NCI-H526 treated with DMSO at 0.1 percent for 48 hours (cell line): ENCODE results near the gene SPDYE11.
"Not testable (repeated sequence)": the region's sequence is repeated elsewhere in the genome, so short reads cannot be mapped to it uniquely, and the experiment has no call there.

ENCODE experiments used
- DNase-seq: peaks from one replicate; lab custom pipeline; 2025; lab: John Stamatoyannopoulos, UW

Gene SPDYE11

GRCh38 chr7:73057811-73058210 is at the start of gene SPDYE11:
Gene SPDYE11 (minus strand): TSS chr7:73057911. CDS start chr7:73056111, 1,800 bp downstream.
- not testable (repeated sequence) for DNase-seq

DNA sequence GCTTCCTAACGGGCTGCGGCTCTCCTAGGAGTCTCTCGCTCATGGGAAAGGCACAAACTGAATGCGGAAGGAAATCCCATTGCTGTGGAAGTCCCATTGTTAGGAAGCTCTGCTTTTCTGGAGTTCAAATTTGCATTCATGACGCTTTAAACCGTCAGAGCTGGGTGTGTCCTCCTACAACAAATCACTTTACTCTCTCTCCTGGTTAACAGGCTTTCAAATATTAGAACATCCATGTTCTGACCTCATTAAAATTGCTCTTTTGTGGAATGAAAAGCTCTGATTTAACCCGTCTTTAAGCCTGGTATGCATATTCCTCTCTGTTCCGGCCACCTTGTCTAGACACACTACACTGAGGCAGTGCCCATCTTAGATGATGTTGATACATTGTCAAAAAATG is 28.2 kb upstream of the SPDYE11 start, which contains the start of gene SPDYE9:
SPDYE9 (minus strand) TSS at position 101 of the 400 bp plus-strand sequence. CDS start 1,800 bp downstream, outside the sequence.
- DNase-seq: not testable (repeated sequence)

- DNase-seq: not testable (repeated sequence)
These were observed 28.0 kb downstream of the SPDYE11 start, which contains the start of gene SPDYE8 for GRCh38 chr7:73029666-73030065. Gene SPDYE8 (minus strand): TSS chr7:73029766. CDS start chr7:73027966, 1,800 bp downstream.

DNA sequence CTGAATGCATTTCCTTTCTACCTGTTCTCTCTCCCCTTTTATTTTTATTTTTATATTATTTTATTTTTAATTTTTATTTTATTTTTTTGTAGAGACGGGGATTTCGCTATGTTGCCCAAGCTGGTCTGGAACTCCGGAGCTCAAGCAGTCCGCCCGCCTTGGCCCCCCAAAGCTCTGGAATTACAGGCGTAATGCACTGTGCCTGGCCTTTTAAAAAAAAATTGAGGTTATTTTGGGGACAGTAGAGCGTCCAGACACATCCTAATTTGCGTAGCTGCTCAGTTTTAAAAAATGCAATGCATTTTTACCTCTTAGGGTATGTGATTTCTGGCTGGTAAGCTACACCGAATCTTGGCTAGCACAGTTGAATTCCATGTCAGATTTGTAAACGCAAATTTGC is 51.2 kb downstream of the SPDYE11 start:
- not testable (repeated sequence) for DNase-seq

- not testable (repeated sequence) for DNase-seq
These were observed 51.8 kb downstream of the SPDYE11 start for GRCh38 chr7:73005693-73006447.

DNA sequence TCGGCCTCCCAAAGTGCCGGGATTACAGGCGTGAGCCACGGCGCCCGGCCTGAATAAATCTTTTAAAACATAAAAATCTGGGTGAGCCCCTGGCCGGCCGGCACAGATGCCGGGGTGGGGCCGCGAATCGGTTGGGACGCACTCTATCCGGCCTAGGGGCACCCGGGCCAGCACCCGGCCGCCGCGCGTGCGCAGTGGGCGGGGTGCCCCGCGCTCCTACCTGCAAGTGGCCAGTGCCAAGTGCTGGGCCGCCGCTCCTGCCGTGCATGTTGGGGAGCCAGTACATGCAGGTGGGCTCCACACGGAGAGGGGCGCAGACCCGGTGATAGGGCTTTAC is 52.4 kb downstream of the SPDYE11 start:
- not testable (repeated sequence) for DNase-seq

DNA sequence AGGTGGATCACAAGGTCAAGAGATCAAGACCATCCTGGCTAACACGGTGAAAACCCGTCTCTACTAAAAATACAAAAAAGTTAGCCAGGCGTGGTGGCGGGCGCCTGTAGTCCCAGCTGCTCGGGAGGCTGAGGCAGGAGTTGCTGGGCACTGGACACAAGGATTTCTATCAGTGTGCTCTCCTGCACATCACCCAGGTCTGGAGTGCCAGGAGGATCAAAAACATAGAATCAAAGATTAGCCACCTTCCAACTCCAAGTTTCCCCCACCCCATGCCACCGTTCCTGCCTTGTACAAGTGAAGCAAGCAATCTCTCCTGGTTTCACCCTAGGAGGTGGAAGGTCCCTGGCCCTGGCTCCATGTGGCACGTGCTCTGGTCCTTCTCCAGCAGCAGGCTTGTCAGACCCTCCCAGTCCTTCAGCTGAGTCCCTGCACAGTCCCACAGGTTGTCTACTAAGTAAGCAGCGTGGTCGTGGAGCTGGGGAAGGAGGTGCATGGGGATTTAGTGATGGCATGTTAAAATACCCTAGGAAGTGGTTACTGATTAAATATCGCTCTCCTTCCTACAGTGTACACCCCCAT is 59.7 kb downstream of the SPDYE11 start:
- DNase-seq: not testable (repeated sequence)
